BLaER1 treated with 17β-estradiol and CSF1 and Interleukin-3, amounts not matched to agents 10 nM and 100 nM (cell line): ENCODE results near the gene UAP1.

Source experiments
- H3K27ac ChIP-seq, 11 experiments: shearing (Covaris generic); formaldehyde crosslinking; 2 replicates each; pipeline ENCODE4 v1.8.1; 2022
- H3K27me3 ChIP-seq, 11 experiments: shearing (Covaris generic); formaldehyde crosslinking; 2 replicates each; pipeline ENCODE4 v1.8.1; 2022
- H3K36me3 ChIP-seq, 11 experiments: shearing (Covaris generic); formaldehyde crosslinking; 2 replicates each; pipeline ENCODE4 v1.8.1; 2022
- H3K4me1 ChIP-seq, 10 experiments: shearing (Covaris generic); formaldehyde crosslinking; 2 replicates each; pipeline ENCODE4 v1.8.1; 2022
- H3K4me2 ChIP-seq, 11 experiments: shearing (Covaris generic); formaldehyde crosslinking; 2 replicates each; pipeline ENCODE4 v1.8.1; 2022
- H3K4me3 ChIP-seq, 10 experiments: shearing (Covaris generic); formaldehyde crosslinking; 2 replicates each; pipeline ENCODE4 v1.8.1; 2022
- H3K9ac ChIP-seq, 11 experiments: shearing (Covaris generic); formaldehyde crosslinking; 2 replicates each; pipeline ENCODE4 v1.8.1; 2022
- H3K9me3 ChIP-seq, 11 experiments: shearing (Covaris generic); formaldehyde crosslinking; replicated peaks in 1 of 11; 2 replicates each; pipeline ENCODE4 v1.8.1; 2022
- H4K20me1 ChIP-seq, 11 experiments: shearing (Covaris generic); formaldehyde crosslinking; 2 replicates each; pipeline ENCODE4 v1.8.1; 2022
- Cebpa-rat ChIP-seq, 11 experiments: shearing (Covaris generic); IDR thresholded peaks; 2 replicates each; pipeline ENCODE4 v1.8.1; 2022

Gene UAP1

DNA sequence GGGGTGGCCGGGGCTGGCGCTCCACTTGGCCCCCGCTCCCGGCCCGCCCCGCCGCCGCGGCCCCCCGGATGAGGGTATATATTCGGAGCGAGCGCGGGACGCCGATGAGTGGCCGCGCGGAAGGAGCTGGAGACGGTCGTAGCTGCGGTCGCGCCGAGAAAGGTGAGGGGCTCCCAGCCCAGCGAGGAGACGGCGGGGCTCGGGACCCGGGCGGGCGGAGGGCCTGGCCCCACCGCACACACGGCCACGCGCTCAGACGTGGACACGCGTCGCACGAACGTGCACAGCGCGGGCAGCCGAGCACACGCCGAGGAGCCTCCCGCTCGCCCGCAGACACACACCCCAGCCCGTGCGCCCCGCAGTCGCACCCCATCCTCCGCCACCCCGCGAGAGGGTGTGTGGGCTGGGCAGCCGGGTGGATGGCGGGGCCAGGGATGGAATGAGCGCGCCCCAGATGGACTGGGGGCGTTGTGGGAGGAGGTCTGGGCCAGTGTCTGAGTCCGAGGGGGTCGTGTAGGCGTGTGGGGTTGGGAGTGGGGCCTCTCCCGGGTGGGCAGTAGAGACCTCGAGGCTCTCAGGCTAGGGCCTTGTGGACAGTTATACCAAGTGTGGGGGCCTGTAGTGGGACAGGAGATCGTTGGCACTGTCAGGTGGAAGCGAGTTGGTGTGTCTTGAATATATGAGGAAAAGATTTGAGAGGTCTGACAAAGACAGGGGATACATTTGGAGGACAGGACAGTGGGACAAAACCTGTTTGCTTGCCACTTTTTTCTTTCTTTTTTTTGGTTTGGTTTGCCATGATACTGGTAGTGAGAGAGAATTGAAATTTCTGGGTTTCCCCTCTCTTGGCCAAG, at the start of gene UAP1:
Gene UAP1, plus strand, starts transcription at position 107 of the 854 bp plus-strand sequence. CDS start 4,347 bp downstream, outside the sequence.
- peaks cover 0 to 37% (median 0%) of the 10 kb centered on the region in 11 experiments; a peak in 4 of 22 replicates for H4K20me1 ChIP-seq
- peaks cover 9 to 13% (median 11%) of the 10 kb centered on the region in 11 experiments; a peak in 21 of 22 replicates for H3K36me3 ChIP-seq
- H3K27ac ChIP-seq: peak within 1 kb of the TSS; percentile 79 to 89 (median 87)
- no peaks in the 10 kb centered on the region for H3K27me3 ChIP-seq
- H3K4me3 ChIP-seq: peak within 1 kb of the TSS; percentile 89 to 96 (median 92)
- H3K4me2 ChIP-seq: peak within 1 kb of the TSS; percentile 78 to 95 (median 93)
- TF ChIP-seq Cebpa-rat (IDR thresholded peaks at IDR 0.05): no peak
- peaks cover 0 to 3% (median 0%) of the 10 kb centered on the region in 11 experiments; a peak in 1 of 22 replicates for H3K9me3 ChIP-seq
- H3K9ac ChIP-seq: peak within 1 kb of the TSS; percentile 83 to 94 (median 90)
- H3K4me1 ChIP-seq: peaks cover 12 to 24% (median 17%) of the 10 kb centered on the region in 10 experiments; a peak in 18 of 20 replicates

GRCh38 chr1:162527314-162527713, 34.2 kb upstream of the UAP1 start:
- Histone ChIP-seq H4K20me1 (peaks cover 0 to 50% (median 8%) of the 10 kb centered on the region in 11 experiments; a peak in 10 of 22 replicates), H3K4me3 (no peak overlapping the region), H3K27me3 (no peaks in the 10 kb centered on the region), H3K9me3 (no peaks in the 10 kb centered on the region), H3K9ac (no peak overlapping the region), H3K27ac (no peak overlapping the region), H3K4me2 (no peak overlapping the region), H3K36me3 (peaks cover 45 to 79% (median 65%) of the 10 kb centered on the region in 11 experiments), H3K4me1 (peaks cover 0 to 19% (median 0%) of the 10 kb centered on the region in 10 experiments; a peak in 5 of 20 replicates)
- no peak for TF ChIP-seq Cebpa-rat (IDR thresholded peaks at IDR 0.05)

DNA sequence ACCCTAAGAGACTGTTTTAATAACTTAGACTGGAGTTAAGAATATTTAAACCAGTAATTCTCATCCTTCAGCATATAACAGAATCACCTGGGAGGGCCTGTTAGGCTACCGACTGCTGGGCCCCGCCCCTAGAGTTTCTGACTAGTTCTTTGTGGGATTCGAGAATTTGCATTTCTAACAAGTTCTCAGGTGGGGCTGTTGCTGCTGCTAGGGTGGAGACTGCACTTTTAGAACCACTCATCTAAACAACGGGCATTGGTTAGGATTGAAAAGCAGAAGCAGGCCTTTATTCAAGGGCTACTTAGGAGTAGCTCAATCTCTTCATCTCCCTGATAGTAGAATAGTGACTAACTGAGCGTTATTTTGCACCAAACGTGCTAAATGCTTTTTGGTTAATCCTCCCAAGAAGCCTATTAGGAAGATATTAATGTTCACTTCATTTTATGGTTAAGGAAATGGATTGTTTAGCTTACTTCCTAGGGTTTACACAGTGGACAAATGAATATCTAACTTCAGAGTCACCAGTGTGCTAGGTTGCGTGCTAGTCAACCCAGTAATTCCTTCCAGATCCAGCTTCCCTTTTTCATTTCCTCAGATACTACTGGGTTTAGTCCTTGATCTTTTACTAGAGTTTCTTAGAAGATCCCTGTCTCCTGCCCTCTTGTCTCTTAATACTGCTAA, 31.1 kb upstream of the UAP1 start:
- Histone ChIP-seq H3K27me3 (no peaks in the 10 kb centered on the region), H3K4me1 (peaks cover 0 to 19% (median 0%) of the 10 kb centered on the region in 10 experiments; a peak in 5 of 20 replicates), H3K9ac (0 out of 22 replicates have a peak overlapping the region, but pooled peaks of 1 of the 11 experiments have one; percentile 3), H3K27ac (no peak overlapping the region; a peak in 1 of 22 replicates), H3K4me2 (peak overlapping the region in 2 of 11 experiments; percentile 36 to 67; a peak in 4 of 22 replicates), H4K20me1 (peaks cover 0 to 25% (median 0%) of the 10 kb centered on the region in 11 experiments; a peak in 8 of 22 replicates), H3K36me3 (peaks cover 14 to 48% (median 34%) of the 10 kb centered on the region in 11 experiments), H3K4me3 (no peak overlapping the region), H3K9me3 (no peaks in the 10 kb centered on the region)
- no peak for TF ChIP-seq Cebpa-rat (IDR thresholded peaks at IDR 0.05)

- H3K9ac ChIP-seq: 0 out of 22 replicates have a peak overlapping the region, but pooled peaks of 1 of the 11 experiments have one; percentile 3
- H3K4me2 ChIP-seq: peak overlapping the region in 2 of 11 experiments; percentile 36 to 67; a peak in 4 of 22 replicates
- no peak overlapping the region for H3K4me3 ChIP-seq
Measured at GRCh38 chr1:162530988-162531319, 30.6 kb upstream of the UAP1 start.

GRCh38 chr1:162535501-162535900, 26.0 kb upstream of the UAP1 start:
- H4K20me1 ChIP-seq: peaks cover 0 to 6% (median 0%) of the 10 kb centered on the region in 11 experiments; a peak in 3 of 22 replicates
- H3K27ac ChIP-seq: no peak overlapping the region
- no peak overlapping the region for H3K9ac ChIP-seq
- no peak overlapping the region for H3K4me3 ChIP-seq
- H3K4me2 ChIP-seq: no peak overlapping the region
- no peaks in the 10 kb centered on the region for H3K9me3 ChIP-seq
- peaks cover 0 to 10% (median 0%) of the 10 kb centered on the region in 10 experiments; a peak in 5 of 20 replicates for H3K4me1 ChIP-seq
- H3K36me3 ChIP-seq: peaks cover 0 to 10% (median 7%) of the 10 kb centered on the region in 11 experiments; a peak in 12 of 22 replicates
- no peak for TF ChIP-seq Cebpa-rat (IDR thresholded peaks at IDR 0.05)
- no peaks in the 10 kb centered on the region for H3K27me3 ChIP-seq

More at GRCh38 chr1:162530988-162531319, 30.6 kb upstream of the UAP1 start:
- Histone ChIP-seq H3K9me3 (no peaks in the 10 kb centered on the region), H3K36me3 (peaks cover 9 to 43% (median 29%) of the 10 kb centered on the region in 11 experiments; a peak in 21 of 22 replicates), H4K20me1 (peaks cover 0 to 20% (median 0%) of the 10 kb centered on the region in 11 experiments; a peak in 7 of 22 replicates), H3K27ac (no peak overlapping the region), H3K27me3 (no peaks in the 10 kb centered on the region), H3K4me1 (peaks cover 0 to 19% (median 0%) of the 10 kb centered on the region in 10 experiments; a peak in 5 of 20 replicates)
- no peak for TF ChIP-seq Cebpa-rat (IDR thresholded peaks at IDR 0.05)

DNA sequence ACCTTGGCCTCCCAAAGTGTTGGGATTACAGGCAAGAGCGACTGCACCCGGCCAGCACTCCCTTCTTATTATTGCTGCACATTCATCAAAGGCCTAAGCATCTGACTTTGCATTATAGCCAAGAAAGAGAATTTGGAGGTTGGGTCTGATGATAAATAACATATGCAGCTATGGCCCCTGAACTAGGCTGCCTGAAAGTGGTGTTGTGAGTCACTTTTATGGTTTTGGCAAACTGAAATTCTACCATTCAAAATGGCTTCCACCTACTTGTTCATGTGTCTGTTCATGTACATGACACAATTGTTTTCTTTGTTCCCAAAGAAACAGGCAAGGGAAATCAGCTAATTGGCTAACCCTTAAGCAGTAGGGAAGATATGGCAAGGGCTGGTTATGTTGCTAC, 25.0 kb upstream of the UAP1 start:
- H3K9ac ChIP-seq: no peak overlapping the region
- no peak overlapping the region for H3K27ac ChIP-seq
- H3K36me3 ChIP-seq: peaks cover 0 to 3% (median under 1%) of the 10 kb centered on the region in 11 experiments; a peak in 6 of 22 replicates
- no peaks in the 10 kb centered on the region for H4K20me1 ChIP-seq
- H3K9me3 ChIP-seq: no peaks in the 10 kb centered on the region
- H3K4me2 ChIP-seq: no peak overlapping the region
- no peaks in the 10 kb centered on the region for H3K27me3 ChIP-seq
- H3K4me1 ChIP-seq: peaks cover 0 to under 1% (median 0%) of the 10 kb centered on the region in 10 experiments; a peak in 1 of 20 replicates
- no peak overlapping the region for H3K4me3 ChIP-seq
- no peak for TF ChIP-seq Cebpa-rat (IDR thresholded peaks at IDR 0.05)

DNA sequence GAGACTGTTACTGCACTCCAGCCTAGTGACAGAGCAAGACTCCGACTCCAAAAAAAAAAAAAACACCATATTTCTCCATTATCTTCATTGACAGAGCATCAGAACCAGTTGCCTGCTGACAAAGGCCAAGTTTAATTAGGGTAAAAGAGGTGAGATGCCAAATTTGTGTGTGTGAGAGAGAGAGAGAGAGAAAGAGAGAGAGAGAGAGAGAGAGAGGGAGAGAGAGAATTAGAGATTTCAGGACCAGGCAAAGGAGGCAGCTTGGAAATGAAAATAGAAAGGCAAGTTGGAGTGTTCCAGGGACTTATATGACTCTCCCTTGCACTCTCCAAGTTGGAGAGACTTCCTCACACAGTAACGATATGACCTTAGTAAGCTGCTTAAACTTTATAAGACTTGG, 24.3 kb upstream of the UAP1 start:
- Histone ChIP-seq H3K9ac (no peak overlapping the region), H3K4me1 (no peaks in the 10 kb centered on the region), H3K4me3 (no peak overlapping the region), H3K27ac (no peak overlapping the region), H4K20me1 (no peaks in the 10 kb centered on the region), H3K9me3 (no peaks in the 10 kb centered on the region), H3K36me3 (no peaks in the 10 kb centered on the region; a peak in 1 of 22 replicates), H3K27me3 (no peaks in the 10 kb centered on the region), H3K4me2 (no peak overlapping the region)
- no peak for TF ChIP-seq Cebpa-rat (IDR thresholded peaks at IDR 0.05)

DNA sequence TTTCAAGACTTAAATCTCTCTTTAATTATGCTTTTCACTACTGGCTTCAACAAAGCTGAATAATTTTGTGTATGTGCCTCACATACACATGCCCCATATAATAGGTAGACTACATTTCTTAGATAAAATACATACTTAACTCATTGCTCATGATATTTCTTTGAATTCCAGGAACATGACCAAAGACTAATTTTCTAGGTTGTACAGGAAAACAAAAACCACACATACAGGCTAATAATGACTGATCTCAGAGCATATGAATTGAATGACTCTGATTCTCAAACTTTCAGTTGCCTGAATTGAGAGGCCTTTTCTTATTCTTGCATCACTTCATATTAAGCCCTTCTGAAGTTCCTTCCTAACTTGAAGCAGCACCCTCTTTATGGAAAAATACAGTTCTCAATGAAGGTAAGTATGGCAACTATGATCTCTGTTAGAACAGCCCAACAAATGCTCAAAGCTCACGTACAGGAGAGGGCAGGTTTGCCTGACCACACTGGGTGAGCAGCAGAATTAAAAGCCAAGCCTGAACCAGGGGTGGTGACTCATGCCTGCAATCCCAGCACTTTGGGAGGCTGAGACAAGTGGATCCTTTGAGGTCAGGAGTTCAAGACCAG, 22.6 kb upstream of the UAP1 start:
- Histone ChIP-seq H3K9me3 (peaks cover 4 to 14% (median 10%) of the 10 kb centered on the region in 11 experiments; a peak in 17 of 22 replicates), H3K9ac (no peak overlapping the region), H3K27ac (no peak overlapping the region), H3K36me3 (no peaks in the 10 kb centered on the region), H3K27me3 (no peaks in the 10 kb centered on the region), H3K4me2 (no peak overlapping the region), H3K4me1 (no peaks in the 10 kb centered on the region), H3K4me3 (no peak overlapping the region), H4K20me1 (no peaks in the 10 kb centered on the region)
- no peak for TF ChIP-seq Cebpa-rat (IDR thresholded peaks at IDR 0.05)
